ENCODE data around the gene GPR21. TPM values are rescaled to one million over a fixed set of nuclear protein-coding genes. Genes with fewer than 3 reads are reported as not detected.

The GPR21 gene
- total and polyA plus RNA-seq, 8 donors = 7.0 TPM; not detected in 7

GRCh38 chr9:123083680-123084079 is 50.2 kb downstream of the GPR21 start:
- Histone ChIP-seq H3K9me3 (no peaks in the 10 kb centered on the region), H3K4me3 (no peak overlapping the region), H3K4me1 (no peaks in the 10 kb centered on the region), H3K27me3 (no peaks in the 10 kb centered on the region), H3K27ac (no peak overlapping the region), H3K36me3 (peaks cover 13 to 87% (median 82%) of the 10 kb centered on the region in 4 donors)
- TF ChIP-seq POLR2AphosphoS5 (IDR thresholded peaks at IDR 0.05) (no peak), POLR2A (IDR thresholded peaks at IDR 0.05) (no peak), EP300 (IDR thresholded peaks at IDR 0.05) (no peak)
- TF ChIP-seq, protein P1, sequence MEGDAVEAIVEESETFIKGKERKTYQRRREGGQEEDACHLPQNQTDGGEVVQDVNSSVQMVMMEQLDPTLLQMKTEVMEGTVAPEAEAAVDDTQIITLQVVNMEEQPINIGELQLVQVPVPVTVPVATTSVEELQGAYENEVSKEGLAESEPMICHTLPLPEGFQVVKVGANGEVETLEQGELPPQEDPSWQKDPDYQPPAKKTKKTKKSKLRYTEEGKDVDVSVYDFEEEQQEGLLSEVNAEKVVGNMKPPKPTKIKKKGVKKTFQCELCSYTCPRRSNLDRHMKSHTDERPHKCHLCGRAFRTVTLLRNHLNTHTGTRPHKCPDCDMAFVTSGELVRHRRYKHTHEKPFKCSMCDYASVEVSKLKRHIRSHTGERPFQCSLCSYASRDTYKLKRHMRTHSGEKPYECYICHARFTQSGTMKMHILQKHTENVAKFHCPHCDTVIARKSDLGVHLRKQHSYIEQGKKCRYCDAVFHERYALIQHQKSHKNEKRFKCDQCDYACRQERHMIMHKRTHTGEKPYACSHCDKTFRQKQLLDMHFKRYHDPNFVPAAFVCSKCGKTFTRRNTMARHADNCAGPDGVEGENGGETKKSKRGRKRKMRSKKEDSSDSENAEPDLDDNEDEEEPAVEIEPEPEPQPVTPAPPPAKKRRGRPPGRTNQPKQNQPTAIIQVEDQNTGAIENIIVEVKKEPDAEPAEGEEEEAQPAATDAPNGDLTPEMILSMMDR (IDR thresholded peaks at IDR 0.05) = no peak
- WGBS, 5 donors = 51 to 64% (median 58%) methylated on average over 6 of the region's 6 CpGs
- no peak for DNase-seq
- intact Hi-C loops (cut with DNase I; ENCODE audit: low total_unique reads) = no loop called here

DNA sequence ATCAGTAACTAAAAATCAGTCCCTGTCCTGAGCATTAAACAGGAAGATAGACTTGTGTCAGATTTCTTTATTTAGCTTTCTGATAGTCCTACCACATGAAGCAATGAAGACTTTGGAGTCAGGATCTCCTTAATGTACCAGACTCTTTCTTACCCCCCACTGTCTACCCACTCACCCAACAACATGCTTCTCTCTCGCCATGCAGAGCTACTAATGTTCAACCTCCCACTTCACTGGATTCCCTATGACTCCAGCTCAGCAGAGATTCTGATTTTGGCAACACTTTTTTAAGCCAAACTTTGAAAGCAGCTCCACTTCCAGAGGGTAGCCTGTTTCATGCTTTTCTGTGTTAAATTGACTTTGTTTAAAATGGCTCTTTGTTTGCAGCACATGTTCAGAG is 50.8 kb downstream of the GPR21 start:
- TF ChIP-seq POLR2AphosphoS5 (IDR thresholded peaks at IDR 0.05) = no peak
- TF ChIP-seq, protein P1 (IDR thresholded peaks at IDR 0.05) = no peak
- no peak for TF ChIP-seq POLR2A (IDR thresholded peaks at IDR 0.05)
- no peak for TF ChIP-seq EP300 (IDR thresholded peaks at IDR 0.05)
- intact Hi-C loops (cut with DNase I; ENCODE audit: low total_unique reads) = no loop called here
- no peak overlapping the region for H3K27ac ChIP-seq

More for the DNA sequence above, 50.8 kb downstream of the GPR21 start:
- no peak overlapping the region for H3K4me3 ChIP-seq
- H3K27me3 ChIP-seq = no peaks in the 10 kb centered on the region
- peaks cover 11 to 86% (median 80%) of the 10 kb centered on the region in 4 donors for H3K36me3 ChIP-seq
- no peak for DNase-seq
- 95 to 100% (median 100%) methylated on average over 1 of the region's 1 CpG for WGBS, 5 donors
- H3K9me3 ChIP-seq = no peaks in the 10 kb centered on the region
- no peaks in the 10 kb centered on the region for H3K4me1 ChIP-seq

Small RNA genes within 50 kb of the gene (small RNA-seq; reads per million reads assigned to genes)
- 0 reads per million in 4 donors for gene GPR21

Other genes starting within 250 kb of the GPR21 start
- gene OR5C1, start 244.7 kb upstream of the GPR21 start, total RNA-seq = not detected
- not detected for gene OR5C1, start 244.7 kb upstream of the GPR21 start, polyA plus RNA-seq
- not detected for gene OR1K1, start 233.5 kb upstream of the GPR21 start, total RNA-seq
- gene OR1K1, start 233.5 kb upstream of the GPR21 start, polyA plus RNA-seq = not detected
- 10 to 100 TPM in 3 of 5 donors, 1 to 10 TPM in 2; 5.8 to 35.4 (median 11.6) TPM for gene PDCL, start 205.1 kb upstream of the GPR21 start, total RNA-seq
- 10 to 100 TPM in 1 of 3 donors, 1 to 10 TPM in 2; 5.5 to 11.8 (median 10.0) TPM for gene PDCL, start 205.1 kb upstream of the GPR21 start, polyA plus RNA-seq
- gene RC3H2, start 128.3 kb upstream of the GPR21 start, total RNA-seq = 10 to 100 TPM; 18.8 to 66.3 (median 28.1) TPM
- gene RC3H2, start 128.3 kb upstream of the GPR21 start, polyA plus RNA-seq = 10 to 100 TPM in 1 of 3 donors, 1 to 10 TPM in 2; 5.8 to 13.4 (median 9.2) TPM
- 10 to 100 TPM in 2 of 5 donors, 1 to 10 TPM in 3; 2.9 to 21.3 (median 6.4) TPM for gene ZBTB6, start 120.3 kb upstream of the GPR21 start, total RNA-seq
- gene ZBTB6, start 120.3 kb upstream of the GPR21 start, polyA plus RNA-seq = 1 to 10 TPM; 2.3 to 4.9 (median 3.1) TPM
- gene ZBTB26, start 102.2 kb upstream of the GPR21 start, total RNA-seq = 10 to 100 TPM in 3 of 5 donors, 1 to 10 TPM in 2; 5.2 to 14.7 (median 11.0) TPM
- gene ZBTB26, start 102.2 kb upstream of the GPR21 start, polyA plus RNA-seq = 1 to 10 TPM; 1.5 to 4.3 (median 3.2) TPM
- 100 to 1,000 TPM in 2 of 5 donors, 10 to 100 TPM in 3; 25.8 to 157 (median 52.3) TPM for gene RABGAP1, start 92.6 kb upstream of the GPR21 start, total RNA-seq
- gene RABGAP1, start 92.6 kb upstream of the GPR21 start, polyA plus RNA-seq = 10 to 100 TPM in 1 of 3 donors, 1 to 10 TPM in 2; 7.0 to 12.7 (median 10.0) TPM
- 10 to 100 TPM in 3 of 5 donors, 1 to 10 TPM in 2; 5.5 to 21.0 (median 11.6) TPM for gene STRBP, start 234.9 kb downstream of the GPR21 start, total RNA-seq
- gene STRBP, start 234.9 kb downstream of the GPR21 start, polyA plus RNA-seq = 10 to 100 TPM in 1 of 3 donors, 1 to 10 TPM in 2; 8.2 to 17.4 (median 8.8) TPM

Data from stomach (tissue), 9 donors.